T follicular helper cell (primary cell): Measurements from ENCODE around the gene LAMA5.

Experiments
- DNase-seq: peaks from one replicate; pipeline ENCODE4 v3.0.0-alpha.2; 2020; ENCODE audit warnings: low read depth

LAMA5 gene

DNA sequence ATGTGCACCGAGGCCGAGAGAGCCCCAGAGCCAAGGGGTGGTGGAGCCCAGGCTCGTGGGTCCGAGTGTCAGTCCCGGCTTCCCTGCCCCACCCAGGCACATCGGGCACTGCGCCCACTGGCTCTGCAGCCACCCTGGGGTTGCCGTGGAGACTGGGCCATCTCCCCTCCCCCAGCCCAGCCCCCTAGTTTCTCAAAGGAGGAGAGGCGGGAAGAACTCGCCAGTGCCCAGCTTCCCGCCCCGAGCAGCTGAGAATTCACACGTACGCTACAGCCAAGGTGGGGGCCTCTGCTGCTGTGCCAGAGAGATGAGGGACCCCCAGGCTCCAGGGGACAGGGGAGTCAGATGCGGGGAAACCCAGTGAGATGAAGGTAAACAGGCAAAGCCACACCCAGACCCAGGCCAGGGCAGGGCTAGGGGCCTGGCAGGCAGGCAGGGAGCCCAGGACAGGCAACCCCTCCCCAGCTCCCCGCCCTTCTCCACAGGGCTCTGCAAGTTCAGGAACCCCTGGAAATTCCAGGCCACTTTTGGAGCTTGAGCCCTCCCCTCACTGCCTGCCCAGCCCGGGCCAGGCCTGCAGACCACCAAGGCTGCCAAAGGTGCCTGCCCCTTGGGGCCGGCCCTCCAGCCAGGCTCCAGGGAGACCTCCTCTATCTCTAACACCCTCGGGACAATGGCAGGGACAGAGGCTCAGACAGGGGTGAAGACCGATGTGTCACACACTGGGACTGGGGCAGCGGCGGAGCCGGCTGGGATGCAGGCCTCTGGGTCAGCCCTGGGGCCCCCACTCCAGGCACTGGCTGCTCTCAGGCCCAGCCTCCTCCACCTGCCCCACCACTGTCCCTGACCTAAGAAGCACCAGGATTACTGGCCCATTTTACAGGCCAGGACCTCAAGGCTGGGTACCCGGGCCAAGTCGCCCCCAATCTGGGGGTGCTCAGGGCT, 6.0 kb downstream of the LAMA5 start:
- no peak for DNase-seq

DNA sequence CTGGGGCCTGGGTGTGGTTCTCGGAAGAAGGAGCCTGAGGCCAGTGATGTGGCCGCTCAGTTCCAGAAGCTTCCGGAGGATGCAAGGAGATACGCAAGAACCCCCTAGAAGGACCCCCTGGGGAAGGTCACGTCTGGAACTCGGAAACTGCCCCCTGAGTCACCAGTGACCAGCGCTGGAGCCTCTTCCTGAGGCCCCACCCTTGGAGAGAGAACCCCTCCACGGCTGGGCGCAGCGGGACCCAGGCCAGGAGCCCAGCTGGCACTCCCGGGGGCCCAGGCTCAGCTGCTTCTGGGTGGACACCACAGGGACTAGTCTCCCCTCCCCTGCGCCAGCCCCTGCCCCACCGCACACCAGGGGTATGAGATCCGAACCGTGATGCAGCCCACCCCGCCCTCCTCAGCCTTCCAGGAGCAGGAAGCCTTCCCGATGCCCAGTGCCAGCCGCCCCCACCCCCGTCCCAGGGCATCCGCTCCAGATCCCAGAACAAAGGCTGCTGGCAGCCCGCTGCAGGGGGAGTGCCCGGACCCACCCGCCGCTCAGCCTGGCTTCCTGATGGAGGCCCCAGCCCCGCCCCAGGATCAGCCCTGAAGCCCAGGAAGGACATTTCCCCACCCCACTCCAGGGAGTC, 7.5 kb downstream of the LAMA5 start:
- DNase-seq = no peak

DNA sequence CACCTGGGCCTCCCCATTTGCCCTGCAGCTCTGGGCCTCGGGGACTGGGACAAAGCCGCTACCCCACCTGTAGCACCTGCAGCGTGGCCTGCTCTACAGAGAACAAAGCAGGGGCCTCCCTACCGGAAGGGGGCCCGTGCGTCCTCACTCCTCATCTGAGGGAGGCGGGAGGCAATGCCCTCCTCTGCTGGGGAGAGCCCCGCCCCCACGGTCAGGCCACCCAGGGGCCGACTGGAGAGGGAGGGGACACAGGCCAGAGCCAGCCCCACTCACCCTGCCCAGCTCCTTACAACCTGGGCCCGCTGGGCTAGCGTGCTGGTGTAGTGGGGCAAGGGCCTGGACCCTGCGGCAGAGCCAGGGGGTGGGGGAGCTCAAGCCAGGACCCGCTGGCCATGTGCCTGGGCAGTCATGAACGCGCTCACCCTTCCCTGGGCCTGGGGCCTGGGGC, 8.0 kb downstream of the LAMA5 start:
- DNase-seq = no peak

DNA sequence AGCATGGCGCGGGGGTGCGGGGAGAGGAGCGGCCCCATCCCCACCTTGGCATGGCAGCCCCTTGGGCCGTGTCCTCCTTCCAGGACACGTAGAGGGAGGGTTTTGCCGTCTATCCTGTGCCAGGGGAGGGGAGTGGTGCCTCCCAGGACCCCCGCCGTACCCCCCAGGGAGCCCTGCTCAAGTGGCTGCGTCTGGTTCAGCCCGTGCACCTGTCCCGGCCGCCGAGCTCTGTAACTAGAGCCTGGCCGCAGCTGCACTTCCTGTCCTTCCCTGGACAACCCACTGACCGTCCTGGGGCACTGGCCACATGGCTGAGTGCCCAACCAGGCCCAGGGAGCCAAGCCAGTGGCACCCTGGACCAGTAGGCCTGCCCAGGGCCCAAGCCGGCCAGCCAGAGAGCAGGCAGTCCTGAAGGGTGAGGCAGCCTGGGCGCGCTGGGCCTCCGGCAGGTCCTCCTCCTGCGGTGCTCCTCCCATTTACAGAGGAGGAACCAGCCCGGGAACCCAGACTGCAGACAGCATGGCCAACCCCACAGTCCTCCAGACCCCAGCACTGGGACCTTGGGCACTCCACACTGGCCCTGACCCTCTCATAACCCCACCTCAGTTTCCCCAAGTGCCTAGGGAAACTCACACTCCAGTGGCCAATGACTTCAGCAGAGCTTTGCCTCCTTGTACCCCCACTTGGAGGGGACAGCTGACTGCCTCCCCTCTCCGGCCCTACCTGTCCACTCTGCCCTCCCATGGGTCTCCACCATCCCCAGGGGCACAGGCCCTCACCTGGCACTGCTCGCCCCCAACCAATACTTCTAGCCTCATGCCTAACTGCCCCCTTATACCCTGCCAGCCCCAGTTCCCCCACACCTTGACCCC, 8.7 kb downstream of the LAMA5 start:
- DNase-seq = no peak

DNA sequence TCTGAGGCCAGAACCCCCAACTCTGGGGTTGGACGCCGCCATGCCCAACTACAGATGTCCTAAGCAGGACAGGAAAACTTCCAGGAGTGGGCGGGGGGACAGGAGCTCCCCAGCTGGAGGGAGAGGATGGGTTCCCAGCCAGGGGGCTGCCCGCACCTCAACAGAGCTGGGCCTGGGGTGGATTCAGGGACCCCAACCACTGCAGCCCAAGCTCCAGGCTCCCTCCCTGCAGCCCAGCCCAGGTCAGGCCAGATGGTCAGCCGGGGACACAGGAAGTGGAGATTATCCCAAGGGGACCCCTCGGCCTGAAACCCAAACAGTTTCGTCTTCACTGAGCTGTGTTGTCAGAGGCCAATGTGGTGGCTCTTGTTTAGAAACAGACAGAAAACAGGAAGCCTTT, 9.4 kb downstream of the LAMA5 start:
- no peak for DNase-seq

DNA sequence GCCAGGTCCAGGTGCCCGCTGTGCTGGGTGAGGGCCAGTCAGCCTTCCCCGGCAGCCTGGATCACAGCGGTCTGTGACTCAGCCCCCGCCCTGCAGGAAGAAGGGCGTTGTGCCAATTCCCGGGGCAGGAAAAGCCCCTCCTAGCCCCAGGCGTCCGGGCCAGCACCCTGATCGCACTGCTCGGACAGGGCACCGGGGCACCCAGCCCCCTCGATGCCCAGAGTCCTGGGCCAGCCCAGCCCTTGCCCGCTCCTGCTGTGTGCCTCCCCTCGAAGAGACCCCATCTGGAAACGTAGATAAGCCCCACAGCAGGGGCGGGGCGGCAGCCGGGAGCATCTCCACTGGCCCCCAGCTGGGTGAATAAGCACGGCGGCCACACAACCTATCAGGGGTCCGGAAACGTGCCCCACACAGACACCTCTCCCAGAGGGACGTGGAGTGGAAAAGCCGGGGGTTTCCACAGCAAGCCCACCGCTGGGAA, 9.9 kb downstream of the LAMA5 start:
- DNase-seq = no peak

DNA sequence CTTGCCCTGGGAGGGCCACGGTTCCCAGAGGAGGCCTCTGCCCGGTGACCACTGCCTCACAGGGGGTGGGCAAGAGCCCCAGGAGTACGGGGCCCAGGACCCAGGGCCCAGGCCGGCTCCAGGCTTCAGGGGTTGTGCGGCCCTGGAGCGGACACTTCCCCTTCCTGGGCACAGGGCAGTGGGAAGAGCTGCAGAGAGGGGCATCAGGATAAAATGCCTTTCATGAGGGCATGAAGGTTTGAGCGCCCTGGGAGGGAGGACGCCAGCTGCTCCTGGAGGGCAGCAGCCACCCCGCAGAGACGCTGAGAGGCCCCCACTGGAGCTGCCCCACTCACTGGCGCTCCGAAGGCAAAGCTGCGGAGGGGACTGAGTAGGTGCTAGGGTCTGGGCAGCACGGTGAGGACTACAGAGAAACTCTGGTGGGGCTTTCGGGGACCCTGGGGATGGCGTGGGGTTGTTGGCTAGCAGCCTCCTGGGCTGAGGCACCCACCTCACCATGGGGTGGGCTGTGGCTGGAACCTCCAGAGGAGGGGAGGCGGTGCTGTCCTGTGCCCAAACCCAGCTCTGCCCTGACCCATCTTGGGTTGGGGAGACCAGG, 10.4 kb downstream of the LAMA5 start:
- DNase-seq = no peak

DNA sequence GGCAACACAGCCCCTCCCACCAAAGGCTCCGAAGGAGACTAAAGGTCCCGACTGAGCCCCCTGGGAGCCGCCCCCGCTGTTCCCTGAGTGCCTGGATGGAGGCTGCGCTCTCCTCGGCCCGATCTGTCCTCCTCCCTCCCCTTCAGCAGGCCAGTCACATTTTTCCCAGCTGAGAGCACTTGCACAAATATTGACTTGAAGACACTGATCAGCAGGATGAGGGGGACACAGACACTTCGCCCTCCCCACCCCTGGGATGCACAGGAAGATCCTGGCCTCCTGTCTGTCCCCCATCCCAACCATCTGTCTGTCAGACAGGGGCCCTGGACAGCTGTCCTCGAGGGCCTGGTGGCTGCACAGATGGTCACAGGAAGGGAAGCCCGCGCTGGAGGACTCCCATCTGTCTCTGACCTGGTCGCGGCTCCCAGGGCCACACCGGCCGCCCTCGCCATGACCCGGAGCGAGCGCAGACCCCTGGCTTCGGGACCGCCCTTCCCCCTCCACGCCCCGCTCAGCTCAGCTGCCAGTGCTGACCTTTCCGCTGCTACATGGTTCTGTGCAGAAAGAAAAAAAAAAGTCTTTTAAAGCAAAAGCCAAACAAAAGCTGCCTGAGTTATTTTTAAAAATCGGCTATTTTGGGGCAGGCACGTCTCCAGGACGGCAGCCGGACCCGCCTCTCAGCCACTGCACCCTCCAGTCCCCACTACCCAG, 11.1 kb downstream of the LAMA5 start:
- DNase-seq = no peak

DNA sequence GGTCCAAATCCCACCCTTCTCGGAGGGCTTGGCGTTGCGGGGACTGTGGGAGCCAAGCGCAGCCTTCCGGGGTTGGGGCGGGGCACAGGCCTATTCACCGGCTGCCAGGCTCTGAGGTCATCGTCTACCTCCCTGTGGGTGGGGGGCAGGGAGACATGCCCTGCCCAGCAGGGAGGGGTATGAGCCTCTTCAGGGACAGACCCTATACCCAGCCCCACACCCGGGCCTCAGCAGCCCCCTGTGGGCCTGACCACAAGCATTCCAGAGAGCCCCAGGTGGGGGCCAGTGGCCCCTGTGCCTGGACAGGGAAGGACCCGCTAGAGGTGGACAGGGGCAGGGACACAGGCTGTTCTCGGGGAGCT, 11.6 kb downstream of the LAMA5 start:
- no peak for DNase-seq

DNA sequence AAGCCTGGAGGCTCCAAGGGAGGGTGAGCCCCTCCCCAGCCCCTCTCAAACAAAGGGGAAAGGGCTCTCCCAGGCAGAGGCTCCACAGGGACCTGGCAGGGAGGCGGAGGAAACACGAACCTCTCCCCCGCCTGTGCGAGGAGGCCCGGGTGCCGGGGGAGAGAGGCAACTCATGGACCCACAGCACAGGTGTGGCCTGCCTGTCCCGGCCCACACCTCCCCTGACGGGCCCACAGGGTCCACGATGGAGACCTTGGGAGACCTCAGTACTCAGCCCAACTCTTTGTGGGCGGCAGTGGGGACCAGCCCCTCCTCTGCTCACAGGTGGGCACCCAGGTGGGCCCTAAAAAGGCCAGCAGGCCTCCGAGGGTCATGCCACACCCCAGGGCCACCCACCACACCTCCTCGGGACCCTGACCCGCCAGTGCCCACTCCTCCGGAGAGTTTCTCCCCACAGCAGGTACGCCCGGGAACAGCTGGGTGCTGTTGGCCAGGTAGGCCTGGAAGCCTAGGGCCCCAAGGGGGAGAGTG, 12.2 kb downstream of the LAMA5 start:
- DNase-seq = no peak

DNA sequence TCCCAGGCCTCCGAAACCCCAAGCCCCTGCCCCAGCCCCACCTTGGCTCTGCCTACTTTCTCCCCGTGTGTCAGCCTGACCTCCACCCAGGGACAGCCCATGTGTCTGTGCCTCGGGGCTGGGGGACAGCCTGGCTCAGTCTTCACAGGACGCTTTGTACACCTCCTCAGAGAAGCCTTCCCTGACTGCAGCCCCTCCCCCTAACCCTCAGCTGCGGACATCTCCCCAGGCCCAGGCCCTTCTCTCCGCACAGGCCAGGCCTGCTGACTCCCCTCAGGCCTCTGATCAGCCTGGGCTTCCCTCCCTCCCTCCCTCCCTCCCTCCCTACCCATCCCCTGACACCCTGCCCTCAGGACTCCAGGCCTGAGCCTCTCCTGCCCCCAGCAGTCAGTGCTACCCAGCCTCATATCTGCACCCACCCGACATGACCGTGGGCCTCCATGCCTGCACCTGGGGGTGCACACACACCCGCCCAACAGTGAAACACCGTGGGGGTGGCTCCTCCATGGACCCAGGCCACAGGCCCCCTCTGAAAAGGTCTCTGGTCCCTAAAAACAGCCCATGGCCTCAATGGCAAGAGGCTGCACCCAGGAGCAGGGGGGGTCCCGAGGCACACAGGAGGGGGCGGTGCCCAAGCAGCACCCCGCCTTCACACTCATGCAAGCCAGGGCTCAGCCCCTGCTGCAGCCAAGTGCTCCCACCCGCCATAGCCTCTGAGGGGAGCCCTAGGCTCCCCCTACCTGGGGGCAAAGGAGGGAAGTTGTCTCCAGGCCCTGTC, 12.9 kb downstream of the LAMA5 start:
- DNase-seq = no peak

DNA sequence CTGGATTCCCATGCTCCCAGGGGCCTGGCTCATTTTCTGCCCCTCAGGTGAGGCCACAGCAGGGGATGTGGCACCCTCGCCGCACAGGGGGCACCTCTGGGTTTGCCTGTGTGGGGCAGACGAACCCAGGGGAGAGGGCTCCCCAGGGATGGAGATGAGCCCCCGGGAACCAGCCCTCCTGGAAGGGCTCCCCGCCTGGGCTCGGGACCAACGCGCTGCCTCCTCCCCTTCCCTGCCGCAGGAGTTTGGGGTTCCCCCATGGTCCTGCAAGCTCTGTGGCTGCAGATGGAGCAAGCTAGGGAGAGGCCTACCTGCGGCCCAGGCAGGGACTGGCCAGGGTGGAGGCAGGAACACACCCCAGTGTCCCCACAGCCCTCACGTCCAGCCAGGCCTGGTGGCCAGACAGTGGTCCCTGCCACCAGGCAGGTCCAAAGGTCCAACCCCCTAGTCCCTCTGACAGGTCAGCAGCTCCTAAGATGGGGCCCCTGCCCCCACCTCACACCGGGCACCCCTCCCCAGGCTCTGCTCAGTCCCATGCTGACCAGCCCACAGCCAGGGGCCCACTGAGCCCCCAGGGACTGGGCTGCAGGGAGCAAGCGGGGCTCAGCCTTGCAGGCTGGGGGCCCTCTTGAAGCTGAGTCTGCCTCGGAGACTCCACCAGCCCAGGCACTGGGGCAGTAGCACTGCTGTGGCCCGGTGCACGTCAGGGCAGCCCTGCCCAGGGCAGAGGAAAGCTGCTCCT, 13.7 kb downstream of the LAMA5 start:
- no peak for DNase-seq

DNA sequence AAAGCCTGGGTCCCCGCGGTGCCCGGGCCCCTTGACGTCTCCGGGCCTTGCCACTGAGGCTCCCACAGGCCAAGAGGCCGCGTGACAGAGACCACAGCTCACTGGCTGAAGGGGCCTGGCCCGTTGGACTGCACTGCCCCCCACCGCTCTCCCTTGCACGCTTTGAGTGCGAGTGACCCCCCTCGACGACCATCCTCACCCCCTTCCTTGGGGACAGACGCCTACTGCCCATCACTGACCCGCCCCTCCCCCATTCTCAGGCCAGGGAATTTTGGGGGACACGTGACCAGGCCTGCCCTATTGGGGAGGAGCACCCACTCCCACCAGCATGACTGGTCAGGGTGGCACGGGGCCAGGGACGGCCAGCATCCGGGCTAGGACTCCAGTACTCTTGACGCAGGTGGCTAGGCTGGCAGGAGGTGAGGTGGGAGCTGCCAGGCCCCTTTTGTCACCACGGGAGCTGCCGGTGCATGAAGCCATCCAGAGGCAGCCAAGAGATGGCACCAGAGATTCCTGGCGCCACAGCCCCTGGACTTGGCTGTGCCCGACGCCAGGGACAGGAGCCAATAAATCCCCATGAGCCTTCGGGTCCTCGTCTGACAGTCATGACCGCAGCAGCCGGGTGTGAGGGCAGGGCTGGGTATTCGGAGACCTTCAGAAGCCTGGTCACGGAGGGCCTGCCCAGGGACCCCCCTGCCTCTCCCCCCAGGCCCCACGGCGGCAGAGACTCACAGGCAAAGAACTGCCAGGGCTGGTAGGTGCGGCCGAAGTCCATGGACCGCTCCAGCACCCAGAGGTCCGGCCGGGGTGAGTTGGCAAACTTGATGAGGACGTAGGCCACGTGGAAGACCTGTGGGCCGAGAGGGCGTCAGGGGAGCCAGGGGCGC, 14.5 kb downstream of the LAMA5 start:
- no peak for DNase-seq

DNA sequence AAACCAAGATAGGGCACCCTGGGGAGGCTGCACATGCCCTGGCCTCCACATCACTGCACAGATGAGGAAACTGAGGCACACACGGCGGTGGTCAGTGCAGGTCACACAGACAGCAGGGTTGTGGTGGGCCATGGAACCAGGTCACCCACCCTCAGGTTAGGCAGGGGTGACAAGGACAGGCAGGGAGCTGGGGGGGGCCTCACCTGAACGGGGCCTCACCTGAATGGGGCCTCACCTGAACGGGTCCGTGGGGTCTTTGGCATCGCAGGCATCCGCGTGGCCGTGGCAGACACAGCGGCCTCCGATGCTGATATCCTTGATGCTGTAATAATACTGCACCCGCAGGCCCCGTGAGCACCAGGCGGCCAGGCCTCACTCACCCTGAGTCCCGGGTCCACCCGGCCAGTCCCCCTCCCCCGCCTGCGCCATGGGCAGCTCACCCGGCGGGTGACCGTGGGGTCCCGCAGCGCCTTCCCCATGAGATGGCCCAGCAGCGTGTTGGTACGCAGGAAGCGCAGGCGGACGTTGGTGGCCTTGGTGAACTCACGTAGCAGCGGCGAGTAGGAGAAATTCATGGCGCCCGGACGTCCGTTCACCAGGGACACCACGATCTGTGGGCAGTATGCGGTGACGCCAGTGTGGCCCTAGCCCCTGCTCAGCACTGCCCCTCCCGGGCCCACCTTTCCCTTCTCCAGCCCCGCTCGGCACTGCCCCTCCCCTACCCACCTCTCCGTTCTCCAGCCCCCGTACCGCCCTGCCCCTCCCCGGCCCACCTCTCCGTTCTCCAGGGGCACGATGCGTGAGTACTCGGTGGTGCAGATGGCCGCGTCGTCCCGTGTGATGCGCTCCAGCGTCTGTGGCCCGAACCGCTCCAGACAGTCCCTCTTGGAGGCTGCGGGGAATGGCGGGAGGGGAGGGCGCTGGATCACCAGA, 15.4 kb downstream of the LAMA5 start:
- DNase-seq = no peak

DNA sequence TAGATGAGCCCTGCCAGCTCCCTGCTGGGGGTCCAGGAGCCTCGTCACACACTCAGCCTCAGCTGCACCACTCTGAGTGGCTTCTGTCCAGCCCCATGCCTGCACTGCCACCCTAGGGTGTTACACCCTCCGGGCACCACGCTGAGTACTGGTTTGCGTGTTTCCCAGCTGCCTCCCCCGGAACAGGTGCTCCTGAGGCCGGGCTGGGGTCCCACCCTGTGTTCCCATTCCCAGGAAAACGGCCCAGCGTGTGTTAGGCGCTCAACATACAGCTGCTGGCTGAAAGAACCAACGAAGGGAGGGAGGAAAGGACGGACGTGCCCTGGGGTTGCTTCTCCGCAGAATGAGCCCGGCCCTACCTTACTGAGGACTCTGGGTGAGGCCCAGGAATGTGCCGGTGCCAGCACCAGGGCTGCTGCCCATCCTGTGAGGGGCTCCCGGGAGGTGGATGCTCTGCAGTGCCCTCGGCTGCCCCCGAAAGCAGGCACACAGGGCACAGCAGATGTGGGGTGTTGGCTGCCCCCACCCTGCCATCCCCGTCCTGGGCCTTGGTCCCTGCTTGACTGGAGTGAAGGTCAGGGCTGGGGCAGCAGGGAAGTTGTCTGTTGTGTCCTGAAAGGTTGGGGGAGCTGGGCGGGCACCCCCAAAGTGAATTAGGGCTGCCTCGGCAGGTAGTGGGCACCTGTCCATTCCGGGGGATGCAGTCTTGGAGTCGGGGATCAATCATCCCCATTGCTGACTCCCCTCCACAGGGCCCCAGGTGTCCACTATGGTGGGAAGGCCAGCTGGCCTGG, 16.3 kb downstream of the LAMA5 start:
- DNase-seq = no peak

DNA sequence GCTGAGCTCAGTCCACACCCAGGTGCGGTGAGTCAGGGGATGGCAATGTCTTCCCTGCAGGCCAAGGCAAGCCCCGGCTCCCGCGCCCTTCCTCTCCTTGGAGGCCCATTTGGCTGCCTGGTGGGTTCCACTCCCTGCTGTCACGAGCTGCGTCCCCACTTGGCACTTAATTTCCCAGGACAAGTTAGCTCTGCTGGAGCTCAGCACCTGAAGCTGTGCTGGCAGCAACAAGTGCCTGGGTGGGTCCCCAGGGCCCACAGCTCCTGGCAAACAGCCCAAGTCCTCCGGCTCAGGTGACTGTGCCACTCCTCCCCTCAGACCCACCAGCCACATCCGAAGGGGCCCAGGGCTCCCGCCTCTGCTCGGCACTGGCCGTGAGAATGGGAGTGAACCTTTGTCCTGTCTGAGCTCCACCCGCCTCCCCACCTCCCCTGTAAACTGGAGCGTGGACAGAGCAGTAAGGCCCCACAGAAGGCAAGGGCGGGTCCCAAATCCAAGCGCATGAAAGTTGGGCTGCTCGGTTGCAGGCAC, 16.9 kb downstream of the LAMA5 start:
- no peak for DNase-seq
